ENCODE measurements around the gene PRG2. TPM values are rescaled to one million over a fixed set of nuclear protein-coding genes. Genes with fewer than 3 reads are reported as not detected.

PRG2 gene
- total and polyA plus RNA-seq, 2 of the 13 experiments (the other 11 are each of a cell fraction or from before 2014, with no cell fraction given), result not detected

DNA sequence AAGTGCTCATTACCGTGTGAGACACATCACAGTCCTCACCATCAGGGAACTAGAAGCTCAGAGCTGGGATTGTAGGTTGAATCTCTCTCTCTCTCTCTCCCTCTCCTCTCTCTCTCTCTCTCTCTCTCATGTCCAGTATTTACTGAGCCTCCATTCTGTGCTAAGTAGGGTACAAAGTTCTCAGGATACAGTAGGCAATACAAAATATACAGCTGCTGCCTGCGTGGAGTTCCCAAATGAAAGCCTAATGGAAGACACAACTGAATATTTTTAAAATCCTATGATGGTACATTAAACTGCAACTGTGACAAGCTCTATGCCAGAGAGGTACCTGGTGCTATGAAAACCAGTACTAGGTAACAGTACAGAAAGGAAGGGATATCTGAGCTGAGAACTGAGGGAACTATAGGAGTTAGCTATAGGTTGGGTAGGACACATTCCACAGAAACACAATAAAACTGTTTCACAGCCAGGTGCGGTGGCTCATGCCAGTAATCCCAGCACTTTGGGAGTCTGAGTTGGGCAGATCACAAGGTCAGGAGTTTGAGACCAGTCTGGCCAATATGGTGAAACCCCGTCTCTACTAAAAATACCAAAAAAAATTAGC is 9.6 kb upstream of the PRG2 start (continued):
- no peak for TF ChIP-seq ZNF567 (CRISPR knock-in tag; IDR thresholded peaks at IDR 0.05; ENCODE audit: borderline replicate concordance)
- peak; percentile 62; the same call in 1 of the 2 replicates for TF ChIP-seq ZNF264 (CRISPR knock-in tag; IDR thresholded peaks at IDR 0.05)
- no peak for TF ChIP-seq NCOA5 (CRISPR knock-in tag; IDR thresholded peaks at IDR 0.05)
- no peak for TF ChIP-seq ZNF282 (IDR thresholded peaks at IDR 0.05; ENCODE audit: partially characterized antibody)
- TF ChIP-seq SOX6 (IDR thresholded peaks at IDR 0.05), result no peak
- TF ChIP-seq SOX6 (CRISPR knock-in tag; IDR thresholded peaks at IDR 0.05), result peak; percentile 73; the same call in 1 of the 2 replicates
- no peak for TF ChIP-seq SMARCC2 (IDR thresholded peaks at IDR 0.05)
- TF ChIP-seq SCMH1 (CRISPR knock-in tag; IDR thresholded peaks at IDR 0.05; ENCODE audit: borderline replicate concordance), result no peak
- TF ChIP-seq ZSCAN22 (CRISPR knock-in tag; IDR thresholded peaks at IDR 0.05), result no peak
- peak; percentile 54; the same call in 1 of the 2 replicates for TF ChIP-seq ARID3A (IDR thresholded peaks at IDR 0.05; ENCODE audit: low read depth, low read length)
- no peak for TF ChIP-seq ZNF839 (CRISPR knock-in tag; IDR thresholded peaks at IDR 0.05; ENCODE audit: borderline replicate concordance)
- TF ChIP-seq CAMTA2 (CRISPR knock-in tag; IDR thresholded peaks at IDR 0.05; ENCODE audit: borderline replicate concordance), result no peak
- no peak for TF ChIP-seq ZNF430 (CRISPR knock-in tag; IDR thresholded peaks at IDR 0.05)
- no peak for TF ChIP-seq ZNF75D (CRISPR knock-in tag; IDR thresholded peaks at IDR 0.05; ENCODE audit: borderline replicate concordance)
- peak; percentile 88 for TF ChIP-seq KDM6A (CRISPR knock-in tag; IDR thresholded peaks at IDR 0.05; ENCODE audit: low read depth)
- TF ChIP-seq PCBP2 (optimal IDR thresholded peaks at IDR 0.05; ENCODE audit: low read depth, low read length, poor library complexity, severe bottlenecking), result no peak
- no peak for TF ChIP-seq ZFY (CRISPR knock-in tag; IDR thresholded peaks at IDR 0.05)
- TF ChIP-seq PTBP1 (IDR thresholded peaks at IDR 0.05; ENCODE audit: low read depth, low read length, poor library complexity, severe bottlenecking), result no peak
- no peak for TF ChIP-seq ZNF557 (CRISPR knock-in tag; IDR thresholded peaks at IDR 0.05)
- no peak for TF ChIP-seq ZNF660 (CRISPR knock-in tag; IDR thresholded peaks at IDR 0.05; ENCODE audit: borderline replicate concordance, low read depth)
- no peak for TF ChIP-seq FUBP1 (CRISPR knock-in tag; IDR thresholded peaks at IDR 0.05; ENCODE audit: borderline replicate concordance)
- TF ChIP-seq MTF1 (CRISPR knock-in tag; IDR thresholded peaks at IDR 0.05), result no peak
- no peak for TF ChIP-seq ELF1 (CRISPR knock-in tag; IDR thresholded peaks at IDR 0.05)
- TF ChIP-seq PCBP1 (IDR thresholded peaks at IDR 0.05; ENCODE audit: borderline replicate concordance, low read depth, low read length), result no peak
- TF ChIP-seq, protein P1, sequence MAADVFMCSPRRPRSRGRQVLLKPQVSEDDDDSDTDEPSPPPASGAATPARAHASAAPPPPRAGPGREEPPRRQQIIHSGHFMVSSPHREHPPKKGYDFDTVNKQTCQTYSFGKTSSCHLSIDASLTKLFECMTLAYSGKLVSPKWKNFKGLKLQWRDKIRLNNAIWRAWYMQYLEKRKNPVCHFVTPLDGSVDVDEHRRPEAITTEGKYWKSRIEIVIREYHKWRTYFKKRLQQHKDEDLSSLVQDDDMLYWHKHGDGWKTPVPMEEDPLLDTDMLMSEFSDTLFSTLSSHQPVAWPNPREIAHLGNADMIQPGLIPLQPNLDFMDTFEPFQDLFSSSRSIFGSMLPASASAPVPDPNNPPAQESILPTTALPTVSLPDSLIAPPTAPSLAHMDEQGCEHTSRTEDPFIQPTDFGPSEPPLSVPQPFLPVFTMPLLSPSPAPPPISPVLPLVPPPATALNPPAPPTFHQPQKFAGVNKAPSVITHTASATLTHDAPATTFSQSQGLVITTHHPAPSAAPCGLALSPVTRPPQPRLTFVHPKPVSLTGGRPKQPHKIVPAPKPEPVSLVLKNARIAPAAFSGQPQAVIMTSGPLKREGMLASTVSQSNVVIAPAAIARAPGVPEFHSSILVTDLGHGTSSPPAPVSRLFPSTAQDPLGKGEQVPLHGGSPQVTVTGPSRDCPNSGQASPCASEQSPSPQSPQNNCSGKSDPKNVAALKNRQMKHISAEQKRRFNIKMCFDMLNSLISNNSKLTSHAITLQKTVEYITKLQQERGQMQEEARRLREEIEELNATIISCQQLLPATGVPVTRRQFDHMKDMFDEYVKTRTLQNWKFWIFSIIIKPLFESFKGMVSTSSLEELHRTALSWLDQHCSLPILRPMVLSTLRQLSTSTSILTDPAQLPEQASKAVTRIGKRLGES (CRISPR knock-in tag; IDR thresholded peaks at IDR 0.05; ENCODE audit: borderline replicate concordance), result no peak
